Esophagus muscularis mucosa (tissue), 3 donors: ENCODE measurements around the gene ARHGEF10L.

Source experiments
- EP300 ChIP-seq: sonication (generic); formaldehyde crosslinking; IDR thresholded peaks from one replicate; pipeline ENCODE4 v1.6.1; 2017; ENCODE audit warnings: antibody characterized with exemption
- POLR2AphosphoS5 ChIP-seq, 2 donors: sonication (generic); formaldehyde crosslinking; IDR thresholded peaks; one replicate each; pipeline ENCODE4 v1.6.1; 2017; ENCODE audit warnings: antibody characterized with exemption in 2 of 2

DNA sequence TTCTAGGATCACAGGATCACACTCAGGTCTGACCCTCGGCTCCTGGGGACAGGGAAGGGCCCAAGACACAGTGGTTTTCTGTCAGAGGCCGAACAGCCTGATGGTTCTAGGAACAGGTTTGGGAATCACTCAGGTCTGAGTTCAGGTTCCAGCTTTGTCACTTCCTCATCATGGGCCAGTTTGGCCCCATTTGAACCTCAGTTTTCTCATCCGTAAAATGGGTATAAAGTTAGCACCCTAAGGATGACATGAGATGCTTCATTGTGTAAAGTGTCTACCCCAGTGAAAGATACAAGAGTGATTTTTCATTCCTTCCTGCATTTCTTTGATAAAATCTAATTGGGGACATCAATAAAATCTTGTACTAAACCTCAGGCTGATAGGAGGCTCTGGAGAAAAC is 204.4 kb downstream of the ARHGEF10L start:
- TF ChIP-seq EP300 (no peak), POLR2AphosphoS5 (IDR thresholded peaks at IDR 0.05) (no peak)
